Osteocyte (in vitro differentiated cells): ENCODE results near the gene ARID5A. TPM values are rescaled to one million over a fixed set of nuclear protein-coding genes. Genes with fewer than 3 reads are reported as not detected.

Experiments used
- DNase-seq: peaks from one replicate; pipeline ENCODE4 v3.0.0; 2021; ENCODE audit warnings: mixed read lengths; ENCODE audit not compliant: unreplicated experiment; ENCODE audit errors: extremely low spot score
- H3K27ac Mint-ChIP-seq: one replicate; pipeline ENCODE4 v1.8.0; 2021; ENCODE audit warnings: mild to moderate bottlenecking, mixed read lengths; ENCODE audit not compliant: unreplicated experiment
- H3K27me3 Mint-ChIP-seq: one replicate; pipeline ENCODE4 v1.8.0; 2021; ENCODE audit warnings: mixed read lengths; ENCODE audit not compliant: unreplicated experiment
- H3K36me3 Mint-ChIP-seq: one replicate; pipeline ENCODE4 v1.8.0; 2021; ENCODE audit warnings: mixed read lengths; ENCODE audit not compliant: unreplicated experiment
- H3K4me1 Mint-ChIP-seq: one replicate; pipeline ENCODE4 v1.8.0; 2021; ENCODE audit warnings: mixed read lengths; ENCODE audit not compliant: unreplicated experiment
- H3K4me3 Mint-ChIP-seq: one replicate; pipeline ENCODE4 v1.8.0; 2021; ENCODE audit warnings: mild to moderate bottlenecking, moderate library complexity, mixed read lengths; ENCODE audit not compliant: unreplicated experiment
- H3K9me3 Mint-ChIP-seq: one replicate; pipeline ENCODE4 v1.8.0; 2021; ENCODE audit warnings: mixed read lengths; ENCODE audit not compliant: unreplicated experiment
- CTCF ChIP-seq: fragments of 200-600 bp; sonication (generic); IDR thresholded peaks from 2 replicates; pipeline ENCODE4 v1.5.0; 2021; ENCODE audit warnings: antibody characterized with exemption, mild to moderate bottlenecking, moderate library complexity
- total RNA-seq: library from RNA; stranded (reverse); gene quantifications from 2 replicates; pipeline ENCODE4 v1.2.1, GENCODE V29; 2021

ARID5A gene
- total RNA-seq, 1 donor from 2014 or later: 25.9 TPM

GRCh38 chr2:96511851-96512250 lies 24.7 kb upstream of the ARID5A start:
- TF ChIP-seq CTCF: no peak
- no peak overlapping the region for H3K27ac Mint-ChIP-seq
- peaks cover under 1% of the 10 kb centered on the region for H3K9me3 Mint-ChIP-seq
- H3K27me3 Mint-ChIP-seq: peaks cover 33% of the 10 kb centered on the region
- H3K36me3 Mint-ChIP-seq: no peaks in the 10 kb centered on the region
- H3K4me1 Mint-ChIP-seq: peaks cover 5% of the 10 kb centered on the region
- no peak overlapping the region for H3K4me3 Mint-ChIP-seq
- peak; percentile 82 for DNase-seq

GRCh38 chr2:96512341-96512740 lies 24.2 kb upstream of the ARID5A start:
- DNase-seq: peak; percentile 71
- H3K27me3 Mint-ChIP-seq: peaks cover 33% of the 10 kb centered on the region
- H3K4me3 Mint-ChIP-seq: no peak overlapping the region
- peaks cover 6% of the 10 kb centered on the region for H3K9me3 Mint-ChIP-seq
- no peaks in the 10 kb centered on the region for H3K36me3 Mint-ChIP-seq
- no peak overlapping the region for H3K27ac Mint-ChIP-seq
- TF ChIP-seq CTCF: no peak
- H3K4me1 Mint-ChIP-seq: peaks cover 5% of the 10 kb centered on the region

GRCh38 chr2:96514521-96514920 lies 22.0 kb upstream of the ARID5A start:
- H3K27ac Mint-ChIP-seq: no peak overlapping the region
- TF ChIP-seq CTCF: no peak
- H3K4me1 Mint-ChIP-seq: no peaks in the 10 kb centered on the region
- peaks cover 33% of the 10 kb centered on the region for H3K27me3 Mint-ChIP-seq
- H3K4me3 Mint-ChIP-seq: no peak overlapping the region
- peak; percentile 46 for DNase-seq
- H3K36me3 Mint-ChIP-seq: no peaks in the 10 kb centered on the region
- H3K9me3 Mint-ChIP-seq: peaks cover 9% of the 10 kb centered on the region

GRCh38 chr2:96517079-96517478 lies 19.5 kb upstream of the ARID5A start:
- TF ChIP-seq CTCF: no peak
- no peaks in the 10 kb centered on the region for H3K4me1 Mint-ChIP-seq
- no peak overlapping the region for H3K27ac Mint-ChIP-seq
- peaks cover 18% of the 10 kb centered on the region for H3K27me3 Mint-ChIP-seq
- H3K4me3 Mint-ChIP-seq: no peak overlapping the region
- H3K36me3 Mint-ChIP-seq: no peaks in the 10 kb centered on the region
- H3K9me3 Mint-ChIP-seq: peaks cover 9% of the 10 kb centered on the region
- no peak for DNase-seq

- peaks cover 7% of the 10 kb centered on the region for H3K4me1 Mint-ChIP-seq
- TF ChIP-seq CTCF: no peak
- H3K4me3 Mint-ChIP-seq: no peak overlapping the region
- no peak overlapping the region for H3K27ac Mint-ChIP-seq
- no peak for DNase-seq
- no peaks in the 10 kb centered on the region for H3K36me3 Mint-ChIP-seq
- peaks cover 10% of the 10 kb centered on the region for H3K27me3 Mint-ChIP-seq
- peaks cover 9% of the 10 kb centered on the region for H3K9me3 Mint-ChIP-seq
These were observed 16.3 kb upstream of the ARID5A start for GRCh38 chr2:96520231-96520630.
